Activated CD8-positive, alpha-beta memory T cell treated with anti-CD3 and anti-CD28 coated beads, Interleukin-2, amount 50 U/mL, for 1 hour (primary cell): Measurements from ENCODE around the gene SNX19.
A peak's percentile ranks its signal among the peaks of the same experiment; 100 is the strongest.
"Not testable (repeated sequence)": the region's sequence is repeated elsewhere in the genome, so short reads cannot be mapped to it uniquely, and the experiment has no call there.

Experiments
- DNase-seq: peaks from one replicate; pipeline ENCODE4 v3.0.0-alpha.2; 2020; ENCODE audit errors: extremely low read depth

Gene SNX19, protein sequence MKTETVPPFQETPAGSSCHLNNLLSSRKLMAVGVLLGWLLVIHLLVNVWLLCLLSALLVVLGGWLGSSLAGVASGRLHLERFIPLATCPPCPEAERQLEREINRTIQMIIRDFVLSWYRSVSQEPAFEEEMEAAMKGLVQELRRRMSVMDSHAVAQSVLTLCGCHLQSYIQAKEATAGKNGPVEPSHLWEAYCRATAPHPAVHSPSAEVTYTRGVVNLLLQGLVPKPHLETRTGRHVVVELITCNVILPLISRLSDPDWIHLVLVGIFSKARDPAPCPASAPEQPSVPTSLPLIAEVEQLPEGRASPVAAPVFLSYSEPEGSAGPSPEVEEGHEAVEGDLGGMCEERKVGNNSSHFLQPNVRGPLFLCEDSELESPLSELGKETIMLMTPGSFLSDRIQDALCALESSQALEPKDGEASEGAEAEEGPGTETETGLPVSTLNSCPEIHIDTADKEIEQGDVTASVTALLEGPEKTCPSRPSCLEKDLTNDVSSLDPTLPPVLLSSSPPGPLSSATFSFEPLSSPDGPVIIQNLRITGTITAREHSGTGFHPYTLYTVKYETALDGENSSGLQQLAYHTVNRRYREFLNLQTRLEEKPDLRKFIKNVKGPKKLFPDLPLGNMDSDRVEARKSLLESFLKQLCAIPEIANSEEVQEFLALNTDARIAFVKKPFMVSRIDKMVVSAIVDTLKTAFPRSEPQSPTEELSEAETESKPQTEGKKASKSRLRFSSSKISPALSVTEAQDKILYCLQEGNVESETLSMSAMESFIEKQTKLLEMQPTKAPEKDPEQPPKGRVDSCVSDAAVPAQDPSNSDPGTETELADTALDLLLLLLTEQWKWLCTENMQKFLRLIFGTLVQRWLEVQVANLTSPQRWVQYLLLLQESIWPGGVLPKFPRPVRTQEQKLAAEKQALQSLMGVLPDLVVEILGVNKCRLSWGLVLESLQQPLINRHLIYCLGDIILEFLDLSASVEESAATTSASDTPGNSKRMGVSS

GRCh38 chr11:130916238-130916855, at the start of gene SNX19:
Gene SNX19, minus strand, starts transcription at chr11:130916479. Its CDS starts 540 bp downstream, at chr11:130915939.
- DNase-seq = peak; percentile 32

DNA sequence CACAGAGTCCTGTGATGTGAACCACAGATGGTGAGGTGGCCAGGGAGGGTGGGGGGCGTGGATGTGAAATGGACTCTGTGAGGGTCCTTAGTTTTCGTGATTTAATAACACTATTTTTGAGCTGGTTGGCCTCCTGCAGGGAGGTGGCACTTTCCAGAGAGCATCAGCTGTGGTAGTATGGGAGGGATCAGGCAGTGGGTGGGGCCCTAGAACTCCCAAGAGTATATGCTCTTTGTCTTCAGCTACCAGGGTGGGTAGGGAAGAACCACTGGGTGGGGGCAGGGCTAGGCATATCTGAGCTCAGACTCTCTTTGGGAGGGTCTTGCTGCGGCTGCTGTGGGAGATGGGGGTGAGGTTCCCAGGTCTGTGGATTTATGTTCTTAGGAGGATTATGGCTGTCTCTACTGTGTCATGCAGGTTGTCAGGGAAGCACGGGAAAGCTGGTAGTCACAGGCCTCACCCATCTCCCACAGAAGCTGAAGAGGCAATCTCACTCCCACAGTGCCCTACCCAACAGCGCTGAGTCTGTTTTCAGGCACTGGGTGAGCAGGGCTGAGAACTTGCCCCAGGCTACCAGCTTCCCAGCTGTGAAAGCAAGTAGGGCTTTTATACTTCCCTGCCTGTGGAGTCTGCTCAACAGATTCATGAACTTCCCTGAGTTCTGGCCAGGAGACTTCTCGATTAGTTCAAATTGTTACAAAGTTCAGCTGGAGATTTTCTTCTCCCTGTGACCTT, 47.9 kb upstream of the SNX19 start:
- no peak for DNase-seq

- DNase-seq = no peak
Observed at GRCh38 chr11:130947889-130948288, 31.6 kb upstream of the SNX19 start.

DNA sequence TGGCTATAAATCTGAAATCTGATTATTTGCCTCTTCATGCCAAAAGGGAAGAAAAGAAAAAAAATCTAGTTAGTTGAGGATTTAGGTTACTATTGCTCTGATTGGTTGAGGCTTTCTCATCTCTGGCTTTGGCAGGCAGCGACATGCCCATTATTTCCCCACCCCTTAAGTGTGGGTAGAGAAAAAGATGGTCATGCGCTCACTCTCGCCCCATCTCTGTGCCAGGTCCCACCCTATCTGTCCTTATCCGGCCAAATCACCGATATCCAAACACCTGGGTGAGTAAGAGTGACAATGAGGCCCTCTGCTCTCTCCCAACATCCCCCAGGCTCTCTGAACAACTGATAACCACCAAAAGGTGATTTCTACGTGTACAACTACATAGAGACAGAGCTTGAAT, 31.2 kb upstream of the SNX19 start:
- DNase-seq = no peak

- no peak for DNase-seq
Observed at GRCh38 chr11:130947058-130947457, 30.8 kb upstream of the SNX19 start.

- no peak for DNase-seq
Observed at GRCh38 chr11:130945896-130946295, 29.6 kb upstream of the SNX19 start.

DNA sequence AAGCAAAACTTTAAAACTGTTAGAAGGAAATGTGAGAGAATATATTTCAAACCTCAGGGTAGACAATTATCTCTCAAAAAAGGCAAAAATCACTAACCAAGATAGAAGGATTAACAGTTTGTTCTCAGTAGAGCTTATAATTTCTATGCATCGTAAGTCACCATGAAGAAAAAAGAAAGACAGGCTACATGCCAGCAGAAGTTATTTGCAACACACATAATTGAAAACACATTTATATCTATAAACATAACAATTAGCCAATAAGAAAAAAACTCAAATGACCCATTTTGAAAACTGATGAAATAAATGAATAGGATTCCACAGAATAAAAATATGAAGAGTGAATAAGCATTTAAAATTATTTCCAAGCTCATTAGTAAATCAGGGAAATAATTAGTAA, 24.4 kb upstream of the SNX19 start:
- DNase-seq = no peak

- no peak for DNase-seq
Observed at GRCh38 chr11:130937051-130937450, 20.8 kb upstream of the SNX19 start.

- DNase-seq = no peak
Observed at GRCh38 chr11:130932086-130932712, 15.9 kb upstream of the SNX19 start.

- no peak for DNase-seq
Observed at GRCh38 chr11:130924750-130925149, 8.5 kb upstream of the SNX19 start.

DNA sequence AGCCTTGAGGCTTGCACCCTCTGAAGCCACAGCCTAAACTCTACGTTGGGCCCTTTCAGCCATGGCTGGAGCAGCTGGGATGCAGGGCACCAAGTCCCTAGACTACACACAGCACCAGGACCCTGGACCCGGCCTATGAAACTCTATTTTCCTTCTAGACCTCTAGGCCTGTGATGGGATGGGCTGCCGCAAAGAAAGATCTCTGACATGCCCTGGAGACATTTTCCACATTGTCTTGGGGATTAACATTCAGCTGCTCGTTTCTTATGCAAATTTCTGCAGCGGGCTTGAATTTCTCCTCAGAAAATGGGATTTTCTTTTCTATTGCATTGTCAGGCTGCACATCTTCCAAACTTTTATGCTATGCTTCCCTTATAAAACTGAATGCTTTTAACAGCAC, 4.3 kb upstream of the SNX19 start:
- not testable (repeated sequence) for DNase-seq

DNA sequence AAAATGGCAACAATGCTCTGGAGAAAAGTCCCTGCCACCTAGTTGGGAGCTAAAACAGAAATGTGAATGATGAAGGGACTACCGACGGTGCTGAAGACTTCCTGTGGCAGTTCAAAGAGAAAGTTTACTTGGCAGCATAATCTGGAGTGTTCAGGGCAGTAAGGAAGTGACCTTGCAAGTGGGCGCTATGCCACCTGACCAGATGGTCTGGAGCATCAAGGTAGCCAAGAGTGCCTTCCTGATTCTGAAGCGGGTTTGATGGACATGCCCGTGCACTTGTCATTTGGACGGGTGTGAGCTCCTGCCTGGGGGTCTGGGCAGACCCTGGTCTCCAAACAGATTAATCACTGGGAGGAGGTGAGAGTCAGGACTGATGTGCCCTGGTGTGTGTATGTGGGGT, 1.8 kb upstream of the SNX19 start:
- no peak for DNase-seq

DNA sequence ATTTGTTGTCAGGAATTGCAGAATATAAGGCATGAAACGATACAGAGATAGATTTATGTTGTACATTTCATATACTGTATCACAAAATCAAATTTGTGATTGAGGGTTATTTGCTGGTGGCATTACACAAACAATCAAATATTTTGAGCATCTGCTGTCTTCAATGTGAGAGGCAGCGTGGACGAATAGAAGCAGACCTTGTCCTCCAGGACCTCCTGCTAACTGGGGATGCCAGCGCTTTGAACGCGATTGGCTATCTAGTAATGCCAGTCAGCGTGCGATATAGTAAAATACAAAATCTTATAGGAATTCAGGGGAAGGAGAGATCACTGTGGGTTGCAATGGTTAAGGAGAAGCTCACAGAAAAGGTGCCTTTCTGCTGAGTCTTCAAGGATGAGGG, 631 bp upstream of the SNX19 start:
- DNase-seq = no peak

DNA sequence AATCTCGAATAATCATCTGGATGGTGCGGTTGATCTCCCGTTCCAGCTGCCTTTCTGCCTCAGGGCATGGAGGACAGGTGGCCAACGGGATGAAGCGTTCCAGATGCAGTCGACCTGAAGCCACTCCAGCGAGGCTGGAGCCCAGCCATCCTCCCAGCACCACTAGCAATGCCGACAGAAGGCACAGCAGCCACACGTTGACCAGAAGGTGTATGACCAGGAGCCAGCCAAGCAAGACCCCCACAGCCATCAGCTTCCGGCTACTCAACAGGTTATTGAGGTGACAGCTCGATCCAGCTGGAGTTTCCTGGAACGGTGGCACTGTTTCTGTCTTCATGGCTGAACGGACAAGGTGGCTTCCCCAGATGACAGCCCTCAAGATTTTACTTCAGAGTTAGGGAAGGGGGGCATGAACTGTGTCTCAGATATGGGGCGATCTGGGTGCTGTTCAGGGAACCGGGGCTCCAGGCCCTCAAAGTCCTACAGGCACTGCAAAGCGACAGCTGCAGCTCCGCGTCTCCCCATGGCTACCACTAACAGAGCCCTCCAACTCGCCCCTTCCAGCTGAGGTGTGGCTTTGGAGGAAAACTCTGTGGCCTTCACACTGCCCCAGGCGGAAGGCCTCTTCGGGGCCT, 559 bp downstream of the SNX19 start:
- no peak for DNase-seq

DNA sequence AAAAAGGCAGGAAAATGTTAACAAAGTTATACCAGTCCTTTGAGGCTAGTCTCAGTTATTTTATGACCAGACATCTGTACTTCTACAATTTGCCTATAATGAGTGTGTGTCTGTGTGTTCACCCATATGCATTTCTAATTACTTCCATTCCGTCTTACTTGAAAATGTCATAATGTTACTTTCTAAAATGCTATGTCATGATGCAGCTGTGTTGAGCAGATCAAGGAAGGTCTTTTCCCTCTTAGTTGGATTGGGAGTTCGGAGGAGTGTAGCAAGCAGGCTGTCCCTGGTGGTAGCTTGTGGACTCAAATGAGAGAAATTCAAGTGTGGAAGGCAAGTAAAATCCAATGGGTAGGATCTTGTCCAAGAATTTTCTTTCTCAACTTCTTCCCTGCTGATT, 3.0 kb downstream of the SNX19 start:
- DNase-seq = no peak

DNA sequence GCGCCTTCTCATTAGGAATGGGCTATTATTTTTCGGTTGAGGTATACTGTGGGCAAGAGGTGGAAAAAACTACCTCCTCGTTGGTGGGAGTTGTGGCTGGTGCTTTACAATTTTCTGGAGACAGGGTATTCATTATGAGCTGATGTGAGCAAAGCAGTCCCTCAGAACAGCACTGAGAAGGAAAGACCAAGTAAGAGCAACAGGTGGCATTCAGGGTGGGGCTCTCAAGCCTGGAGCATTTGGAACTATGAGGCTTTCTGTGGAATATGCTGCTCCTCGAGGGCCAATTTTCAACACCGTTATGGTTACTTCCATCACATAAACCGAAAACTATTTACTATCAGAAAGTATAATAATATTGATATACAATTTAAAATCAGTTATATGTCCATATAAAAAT, 3.7 kb downstream of the SNX19 start:
- DNase-seq = no peak

DNA sequence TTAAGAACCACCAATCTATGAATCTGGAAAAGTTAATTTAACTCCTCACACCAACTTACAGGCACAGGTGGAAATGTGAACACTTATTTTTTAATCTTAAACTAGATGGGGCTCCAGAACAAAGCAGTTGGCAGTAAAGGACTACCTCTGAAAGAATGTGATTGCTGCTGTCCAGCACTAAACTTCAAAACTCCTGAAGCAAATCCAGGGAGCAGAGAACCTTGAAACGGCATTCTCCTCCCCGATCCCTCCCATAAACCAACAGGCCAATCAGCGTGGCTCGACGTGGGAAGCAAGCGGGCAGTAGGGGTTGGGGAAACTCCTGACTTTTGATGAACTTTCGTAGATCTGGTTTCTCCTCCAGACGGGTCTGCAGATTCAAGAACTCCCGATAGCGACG, 5.0 kb downstream of the SNX19 start:
- DNase-seq = no peak

DNA sequence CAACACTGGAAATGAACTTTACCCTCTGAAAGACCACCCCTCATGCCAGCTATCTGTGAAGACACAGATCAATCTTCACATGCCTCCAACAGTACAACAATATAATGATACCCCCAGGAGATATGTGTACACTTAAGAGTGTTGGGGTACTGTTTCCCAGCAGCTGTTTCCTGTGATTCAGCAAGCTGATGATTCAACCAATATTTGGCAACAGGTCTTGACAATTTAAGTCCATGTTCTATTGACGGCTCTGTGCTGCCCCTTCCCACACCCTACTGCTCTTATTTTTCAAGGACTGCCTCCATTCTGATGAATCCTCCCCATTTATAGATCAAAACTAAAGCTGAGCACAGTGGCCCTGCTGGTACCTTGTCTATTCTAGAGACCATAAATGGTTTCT, 6.6 kb downstream of the SNX19 start:
- DNase-seq = no peak

- DNase-seq = no peak
Observed at GRCh38 chr11:130908770-130909625, 7.3 kb downstream of the SNX19 start.

GRCh38 chr11:130908061-130908460, 8.2 kb downstream of the SNX19 start:
- no peak for DNase-seq
